NB4 (cell line): ENCODE measurements around the gene ZRSR2.

Source experiments
- CTCF ChIP-seq: IDR thresholded peaks from one replicate; pipeline ENCODE4 v1.5.1; 2012; ENCODE audit warnings: low read depth, low read length
- MAX ChIP-seq: IDR thresholded peaks from 2 replicates; pipeline ENCODE4 v1.6.1; 2011; ENCODE audit warnings: low read depth, low read length
- POLR2A ChIP-seq: IDR thresholded peaks from 2 replicates; pipeline ENCODE4 v1.6.1; 2011; ENCODE audit warnings: mild to moderate bottlenecking; ENCODE audit not compliant: insufficient read length; ENCODE audit errors: extremely low read depth

GRCh38 chrX:15849555-15849954 lies 59.3 kb downstream of the ZRSR2 start:
- TF ChIP-seq CTCF (no peak), POLR2A (no peak), MAX (no peak)
